SJCRH30 (cell line): ENCODE measurements around the gene PLPP1. TPM values are rescaled to one million over a fixed set of nuclear protein-coding genes. Genes with fewer than 3 reads are reported as not detected.
A peak's percentile ranks its signal among the peaks of the same experiment; 100 is the strongest.

ENCODE experiments used
- DNase-seq, 2 experiments: peaks; one replicate each; pipeline ENCODE4 v3.0.0-alpha.2; 2015 to 2020
- H3K27ac ChIP-seq: fragments of 250-450 bp; sonication (Bioruptor Pico); 2 replicates; pipeline ENCODE4 v1.5.1; 2020; ENCODE audit warnings: mild to moderate bottlenecking, moderate library complexity
- H3K27me3 ChIP-seq: fragments of 250-450 bp; sonication (Bioruptor Pico); 2 replicates; pipeline ENCODE4 v1.5.1; 2020; ENCODE audit warnings: mild to moderate bottlenecking, moderate library complexity
- H3K36me3 ChIP-seq: fragments of 250-450 bp; sonication (Bioruptor Pico); 2 replicates; pipeline ENCODE4 v1.5.1; 2020; ENCODE audit warnings: mild to moderate bottlenecking, moderate library complexity
- H3K4me1 ChIP-seq: fragments of 250-450 bp; sonication (Bioruptor Pico); 2 replicates; pipeline ENCODE4 v1.5.1; 2020; ENCODE audit warnings: mild to moderate bottlenecking, moderate library complexity
- H3K4me3 ChIP-seq: fragments of 250-450 bp; sonication (Bioruptor Pico); 2 replicates; pipeline ENCODE4 v1.5.1; 2020; ENCODE audit warnings: mild to moderate bottlenecking, moderate library complexity
- H3K9me3 ChIP-seq: fragments of 250-450 bp; sonication (Bioruptor Pico); replicated peaks from 2 replicates; pipeline ENCODE4 v1.5.1; 2020; ENCODE audit warnings: mild to moderate bottlenecking, moderate library complexity
- total RNA-seq: library from RNA; depleted of rRNA; stranded (reverse); fragments of >200 nt; shearing (Covaris generic); gene quantifications from 2 replicates; pipeline ENCODE4 v1.2.3, GENCODE V29; 2014

Gene PLPP1
- total RNA-seq, 1 experiment from 2014 or later, result 35.1 TPM

GRCh38 chr5:55467862-55468551, 66.8 kb downstream of the PLPP1 start:
- H3K4me1 ChIP-seq, result peaks cover 21% of the 10 kb centered on the region
- H3K27me3 ChIP-seq, result no peaks in the 10 kb centered on the region
- peak overlapping the region; percentile 49 for H3K27ac ChIP-seq
- H3K36me3 ChIP-seq, result peaks cover 5% of the 10 kb centered on the region; the same call in 1 of the 2 replicates
- peak; percentile 57 to 74 for DNase-seq
- no peak overlapping the region for H3K4me3 ChIP-seq
- no peaks in the 10 kb centered on the region; the same call in 1 of the 2 replicates for H3K9me3 ChIP-seq

- no peaks in the 10 kb centered on the region for H3K27me3 ChIP-seq
- H3K4me1 ChIP-seq, result peaks cover 9% of the 10 kb centered on the region
- peaks cover 3% of the 10 kb centered on the region; the same call in 1 of the 2 replicates for H3K36me3 ChIP-seq
- H3K4me3 ChIP-seq, result no peak overlapping the region
- H3K9me3 ChIP-seq, result no peaks in the 10 kb centered on the region
- no peak overlapping the region for H3K27ac ChIP-seq
- no peak for DNase-seq
Measured at GRCh38 chr5:55463613-55464012, 71.2 kb downstream of the PLPP1 start.

DNA sequence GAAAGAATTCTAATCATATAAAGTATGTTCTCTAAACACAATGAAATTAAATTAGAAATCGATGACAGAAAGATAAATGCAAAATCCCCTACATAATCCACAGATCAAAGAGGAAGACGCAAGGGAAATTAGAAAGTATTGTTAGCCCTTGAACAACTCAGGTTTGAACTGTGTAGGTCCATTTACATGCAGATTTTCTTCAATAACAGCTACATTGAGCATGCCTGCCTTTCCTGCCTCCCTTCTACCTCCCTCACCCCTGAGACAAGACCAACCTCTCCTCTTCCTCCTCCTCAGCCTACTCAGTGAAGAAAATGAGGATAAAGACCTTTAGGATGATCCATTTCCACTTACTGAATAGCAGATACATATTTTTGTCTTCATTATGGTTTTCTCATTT, 75.2 kb downstream of the PLPP1 start:
- Histone ChIP-seq H3K36me3 (peaks cover 5% of the 10 kb centered on the region), H3K4me3 (no peak overlapping the region), H3K27me3 (no peaks in the 10 kb centered on the region), H3K9me3 (no peaks in the 10 kb centered on the region), H3K4me1 (no peaks in the 10 kb centered on the region; the same call in 1 of the 2 replicates), H3K27ac (no peak overlapping the region)
- DNase-seq, result no peak

DNA sequence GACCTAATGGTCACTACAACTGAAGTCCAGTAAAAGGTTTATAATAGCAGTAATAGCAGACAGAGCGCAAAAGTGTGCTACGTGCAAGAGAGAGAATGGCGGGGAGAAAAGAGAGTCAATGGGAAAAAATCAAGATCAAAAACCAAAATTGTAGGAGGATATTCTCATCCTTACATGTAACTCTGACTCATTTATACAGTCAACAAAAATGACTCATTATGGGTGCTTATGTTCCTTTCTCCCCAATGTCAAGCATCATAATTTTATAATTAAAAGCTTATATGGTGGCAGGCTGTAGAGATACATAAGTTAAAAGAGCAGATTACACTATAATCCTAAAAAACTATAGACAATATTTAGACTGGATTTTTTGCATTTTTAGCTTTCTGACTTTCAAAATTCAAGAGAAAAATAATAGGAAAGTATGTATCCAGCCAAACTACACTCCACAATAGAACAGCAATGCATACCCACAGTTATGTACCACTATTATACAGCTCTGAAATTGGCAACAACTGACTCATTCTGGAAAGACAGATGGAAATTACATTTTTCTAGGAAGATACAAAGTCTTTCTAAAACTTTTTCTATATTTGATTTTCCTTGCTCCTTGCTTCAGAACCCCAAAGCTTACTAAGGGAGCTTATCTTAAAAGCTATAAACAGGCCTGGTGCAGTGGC, 78.4 kb downstream of the PLPP1 start:
- H3K36me3 ChIP-seq, result peaks cover 5% of the 10 kb centered on the region
- H3K27ac ChIP-seq, result no peak overlapping the region
- no peaks in the 10 kb centered on the region for H3K27me3 ChIP-seq
- no peaks in the 10 kb centered on the region for H3K4me1 ChIP-seq
- H3K9me3 ChIP-seq, result no peaks in the 10 kb centered on the region
- DNase-seq, result no peak
- no peak overlapping the region for H3K4me3 ChIP-seq

DNA sequence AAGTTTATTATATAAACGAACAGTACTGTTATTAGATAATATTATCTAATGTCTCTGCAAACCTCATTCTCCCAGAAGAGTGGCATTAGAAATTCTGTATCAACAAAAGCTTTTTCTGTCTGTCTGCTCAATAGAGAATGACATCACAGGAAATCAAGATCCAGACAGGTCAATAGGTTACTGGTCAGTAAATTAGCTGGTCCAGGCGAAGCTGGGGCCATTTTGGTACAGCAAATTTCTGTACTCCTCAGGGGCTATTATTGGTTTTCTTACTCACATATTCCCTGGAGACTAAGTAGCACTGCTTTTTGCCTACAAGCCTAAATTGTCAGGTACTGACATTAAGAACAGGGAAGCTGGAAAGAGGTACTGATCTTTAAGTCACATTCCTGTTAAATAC, 80.5 kb downstream of the PLPP1 start:
- no peaks in the 10 kb centered on the region for H3K4me1 ChIP-seq
- H3K9me3 ChIP-seq, result no peaks in the 10 kb centered on the region
- no peak for DNase-seq
- peaks cover 5% of the 10 kb centered on the region for H3K36me3 ChIP-seq
- no peaks in the 10 kb centered on the region for H3K27me3 ChIP-seq
- H3K4me3 ChIP-seq, result no peak overlapping the region
- no peak overlapping the region for H3K27ac ChIP-seq

GRCh38 chr5:55453211-55453610, 81.6 kb downstream of the PLPP1 start:
- no peak for DNase-seq
- no peak overlapping the region for H3K4me3 ChIP-seq
- H3K9me3 ChIP-seq, result no peaks in the 10 kb centered on the region
- no peak overlapping the region for H3K27ac ChIP-seq
- no peaks in the 10 kb centered on the region for H3K4me1 ChIP-seq
- H3K27me3 ChIP-seq, result no peaks in the 10 kb centered on the region
- H3K36me3 ChIP-seq, result peaks cover 7% of the 10 kb centered on the region

DNA sequence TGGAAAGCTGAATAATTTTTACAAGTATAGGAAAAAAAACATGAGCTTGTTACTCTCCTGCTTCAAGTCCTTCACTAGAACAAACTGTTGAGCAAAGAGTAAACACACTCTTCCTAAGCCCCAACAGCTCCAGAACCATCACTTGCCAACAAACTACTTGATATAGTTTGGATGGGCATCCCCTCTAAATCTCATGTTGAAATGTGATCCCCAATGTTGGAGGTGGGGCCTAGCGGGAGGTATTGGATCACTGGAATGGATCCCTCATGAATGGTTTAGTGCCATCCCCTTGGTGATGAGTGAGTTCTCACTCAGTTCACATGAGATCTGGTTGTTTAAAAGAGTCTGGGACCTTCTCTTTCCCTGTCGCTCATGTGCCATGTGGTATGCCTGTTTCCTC, 82.8 kb downstream of the PLPP1 start:
- Histone ChIP-seq H3K9me3 (no peaks in the 10 kb centered on the region), H3K4me3 (no peak overlapping the region), H3K27me3 (no peaks in the 10 kb centered on the region), H3K36me3 (peaks cover 7% of the 10 kb centered on the region), H3K27ac (no peak overlapping the region), H3K4me1 (no peaks in the 10 kb centered on the region)
- no peak for DNase-seq

DNA sequence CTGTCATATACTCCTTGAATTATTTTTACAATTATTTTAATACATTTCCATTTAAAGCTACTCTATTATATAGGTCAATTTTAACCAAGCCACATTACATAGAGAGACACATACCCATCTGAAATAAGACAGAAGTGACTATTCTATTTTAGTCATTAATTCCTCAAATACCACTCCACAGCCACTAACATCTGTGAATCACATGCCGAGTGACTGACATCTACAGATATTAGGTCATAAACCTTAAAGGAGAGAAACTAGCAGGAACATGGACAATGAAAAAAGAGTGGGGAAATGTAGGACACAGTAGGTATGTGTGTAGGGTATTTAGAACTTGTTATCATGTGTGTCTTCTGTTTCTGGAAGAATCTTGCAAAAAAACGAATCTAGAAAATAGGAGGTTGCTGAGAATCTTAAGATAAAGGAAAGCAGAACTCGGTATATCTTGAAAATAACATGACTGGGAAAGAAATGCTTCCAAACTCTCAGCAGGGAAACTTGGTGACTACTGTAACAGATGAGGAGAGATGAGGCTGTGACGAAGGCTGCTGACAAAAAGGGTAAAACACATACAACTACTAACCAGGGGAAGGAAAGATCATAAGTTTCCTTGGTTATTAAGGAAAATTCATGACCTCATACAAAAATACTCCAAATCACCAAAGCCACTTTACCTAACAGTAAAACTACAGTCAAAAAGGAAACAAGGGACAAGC, 84.6 kb downstream of the PLPP1 start:
- H3K27ac ChIP-seq, result no peak overlapping the region
- peaks cover 2% of the 10 kb centered on the region; the same call in 1 of the 2 replicates for H3K36me3 ChIP-seq
- DNase-seq, result no peak
- H3K4me3 ChIP-seq, result no peak overlapping the region
- no peaks in the 10 kb centered on the region for H3K27me3 ChIP-seq
- H3K9me3 ChIP-seq, result no peaks in the 10 kb centered on the region
- H3K4me1 ChIP-seq, result peaks cover 6% of the 10 kb centered on the region; the same call in 1 of the 2 replicates

DNA sequence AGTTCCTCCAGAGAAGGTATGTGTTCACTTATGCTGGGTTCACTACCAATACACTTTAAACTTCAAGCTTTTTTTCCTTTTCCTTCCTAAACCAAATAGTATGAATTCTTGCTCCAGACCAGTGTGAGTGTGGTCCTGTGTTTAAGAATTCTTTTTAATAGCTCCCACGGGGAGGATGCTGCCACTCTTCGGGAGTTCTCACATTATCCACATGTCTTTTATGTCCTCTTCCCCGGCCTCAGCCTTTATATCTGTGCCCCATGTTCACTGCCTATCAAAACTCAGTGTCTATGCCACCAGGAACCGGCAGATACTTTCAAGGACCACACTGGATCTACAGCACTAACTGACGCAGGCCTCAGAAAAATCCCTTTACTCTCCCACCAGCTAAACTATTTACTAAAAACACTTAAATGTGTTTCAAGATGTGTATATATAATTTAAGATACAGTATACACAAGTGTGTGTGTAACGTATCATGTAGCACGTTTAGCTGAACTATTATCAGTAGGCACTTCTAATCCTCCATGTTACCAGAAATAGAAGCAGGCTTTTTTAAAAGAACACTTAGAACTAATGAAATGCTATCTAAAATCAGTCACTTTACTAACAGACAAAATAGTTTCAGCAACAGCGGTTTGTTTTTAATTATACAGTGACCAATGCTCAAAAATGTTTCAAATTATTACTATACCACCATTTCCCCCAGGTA, 88.0 kb downstream of the PLPP1 start:
- DNase-seq, result no peak
- Histone ChIP-seq H3K4me1 (peaks cover 6% of the 10 kb centered on the region; the same call in 1 of the 2 replicates), H3K27me3 (no peaks in the 10 kb centered on the region)

GRCh38 chr5:55445791-55446190, 89.0 kb downstream of the PLPP1 start:
- Histone ChIP-seq H3K4me3 (no peak overlapping the region), H3K36me3 (peaks cover 5% of the 10 kb centered on the region; the same call in 1 of the 2 replicates), H3K4me1 (peaks cover 9% of the 10 kb centered on the region; the same call in 1 of the 2 replicates), H3K9me3 (no peaks in the 10 kb centered on the region), H3K27ac (peak overlapping the region; percentile 3; the same call in 1 of the 2 replicates), H3K27me3 (no peaks in the 10 kb centered on the region)
- peak in 1 of 2 experiments; percentile 60 for DNase-seq

More for the DNA sequence above, 88.0 kb downstream of the PLPP1 start:
- Histone ChIP-seq H3K27ac (no peak overlapping the region), H3K9me3 (no peaks in the 10 kb centered on the region), H3K36me3 (peaks cover 5% of the 10 kb centered on the region; the same call in 1 of the 2 replicates), H3K4me3 (no peak overlapping the region)

DNA sequence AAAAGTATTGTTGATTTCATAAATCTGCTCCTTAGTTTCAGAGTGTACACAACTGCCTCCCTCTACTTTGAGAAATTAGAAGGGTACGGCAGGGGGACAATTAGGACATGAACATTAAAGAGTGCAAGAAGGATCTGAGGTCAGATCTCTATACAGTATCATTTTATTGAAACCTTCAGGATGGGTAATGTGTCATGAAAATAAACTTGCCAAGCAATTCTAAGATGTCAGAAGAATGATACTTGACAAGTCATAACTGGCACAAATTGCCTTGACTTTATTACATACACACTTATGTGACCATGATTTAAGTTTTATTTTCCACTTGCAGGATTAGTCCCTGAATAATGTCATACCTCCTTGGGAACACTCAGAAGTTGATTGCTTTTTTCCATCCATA, 92.8 kb downstream of the PLPP1 start:
- no peaks in the 10 kb centered on the region for H3K27me3 ChIP-seq
- no peak overlapping the region for H3K27ac ChIP-seq
- H3K36me3 ChIP-seq, result peaks cover 3% of the 10 kb centered on the region; the same call in 1 of the 2 replicates
- peaks cover 31% of the 10 kb centered on the region for H3K4me1 ChIP-seq
- no peak overlapping the region for H3K4me3 ChIP-seq
- DNase-seq, result no peak
- no peaks in the 10 kb centered on the region for H3K9me3 ChIP-seq

GRCh38 chr5:55441107-55441771, 93.5 kb downstream of the PLPP1 start:
- peak in 1 of 2 experiments; percentile 22 for DNase-seq
- Histone ChIP-seq H3K27ac (no peak overlapping the region), H3K9me3 (no peaks in the 10 kb centered on the region), H3K36me3 (peaks cover 3% of the 10 kb centered on the region; the same call in 1 of the 2 replicates), H3K27me3 (no peaks in the 10 kb centered on the region), H3K4me1 (peaks cover 34% of the 10 kb centered on the region), H3K4me3 (no peak overlapping the region)

- H3K27me3 ChIP-seq, result no peaks in the 10 kb centered on the region
- peaks cover 3% of the 10 kb centered on the region; the same call in 1 of the 2 replicates for H3K36me3 ChIP-seq
- no peak overlapping the region; the same call in 1 of the 2 replicates for H3K27ac ChIP-seq
- no peak overlapping the region for H3K4me3 ChIP-seq
- DNase-seq, result no peak
- peaks cover 29% of the 10 kb centered on the region for H3K4me1 ChIP-seq
- no peaks in the 10 kb centered on the region for H3K9me3 ChIP-seq
Measured at GRCh38 chr5:55440188-55440646, 94.5 kb downstream of the PLPP1 start.

DNA sequence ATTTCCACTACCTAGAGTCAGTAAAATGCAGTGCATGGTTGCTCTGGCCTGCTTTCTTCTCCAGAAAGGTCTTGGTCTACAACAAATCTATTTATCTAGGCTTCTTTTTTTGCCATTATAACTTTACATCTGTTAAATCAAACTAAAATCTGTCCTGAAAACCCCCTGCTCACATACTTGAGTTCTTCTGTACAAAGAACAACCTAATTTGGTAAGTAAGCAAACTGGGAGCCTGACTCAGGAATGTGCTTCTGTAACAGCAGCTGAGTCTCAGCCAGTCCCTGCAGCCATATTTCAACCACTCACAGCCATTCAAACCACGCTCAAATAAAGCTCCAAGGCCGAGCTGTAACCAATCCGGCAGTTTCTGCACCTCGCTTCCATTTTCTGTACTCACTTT, 95.8 kb downstream of the PLPP1 start:
- Histone ChIP-seq H3K27ac (peak overlapping the region; percentile 74), H3K36me3 (peaks cover 3% of the 10 kb centered on the region; the same call in 1 of the 2 replicates)
- DNase-seq, result peak; percentile 54 to 67

More for the DNA sequence above, 95.8 kb downstream of the PLPP1 start:
- Histone ChIP-seq H3K4me1 (peaks cover 29% of the 10 kb centered on the region), H3K9me3 (0 out of 2 replicates have a peak, but pooled peaks cover 3% of the 10 kb centered on the region), H3K4me3 (peak overlapping the region; percentile 37), H3K27me3 (no peaks in the 10 kb centered on the region)
